Left cardiac atrium (tissue), 4 donors: ENCODE data around the gene MEIOB. TPM values are rescaled to one million over a fixed set of nuclear protein-coding genes. Genes with fewer than 3 reads are reported as not detected.

ENCODE experiments used
- ATAC-seq, 2 donors: fragments of 200-7000 bp; cut with Tn5 transposase; one replicate each; pipeline ENCODE4 v1.9.1; 2020; ENCODE audit warnings: mild to moderate bottlenecking in 2 of 2, moderate library complexity in 2 of 2
- DNase-seq: peaks from one replicate; pipeline ENCODE4 v3.0.0-alpha.2; 2020
- intact Hi-C, 2 donors: fragments of 100-400 bp; cut with DNase I; formaldehyde crosslinking; loops; one replicate each; pipeline versions ENCODE4 v1.14.1 to v1.15.1; 2022 to 2023
- total RNA-seq, 2 donors: library from RNA; stranded (reverse); fragmentation: NEBNext Ultra II Directional; extraction: Animal tissue kit (Norgen Biotek cat#: 25700); gene quantifications; one replicate each; pipeline ENCODE4 v1.2.1, GENCODE V29; 2021
- donor health status: DM: no; HTN: yes; CAD: no.
- donor health status: DM: no; HTN: yes; CAD: no; lungs with severe emphysema.
- donor health status: DM: yes; HTN: yes; CAD: no.
- donor health status: Dilated cardiomyopathy.

MEIOB gene
- total RNA-seq, 2 donors from 2014 or later, result 0.18 to 0.21 TPM

DNA sequence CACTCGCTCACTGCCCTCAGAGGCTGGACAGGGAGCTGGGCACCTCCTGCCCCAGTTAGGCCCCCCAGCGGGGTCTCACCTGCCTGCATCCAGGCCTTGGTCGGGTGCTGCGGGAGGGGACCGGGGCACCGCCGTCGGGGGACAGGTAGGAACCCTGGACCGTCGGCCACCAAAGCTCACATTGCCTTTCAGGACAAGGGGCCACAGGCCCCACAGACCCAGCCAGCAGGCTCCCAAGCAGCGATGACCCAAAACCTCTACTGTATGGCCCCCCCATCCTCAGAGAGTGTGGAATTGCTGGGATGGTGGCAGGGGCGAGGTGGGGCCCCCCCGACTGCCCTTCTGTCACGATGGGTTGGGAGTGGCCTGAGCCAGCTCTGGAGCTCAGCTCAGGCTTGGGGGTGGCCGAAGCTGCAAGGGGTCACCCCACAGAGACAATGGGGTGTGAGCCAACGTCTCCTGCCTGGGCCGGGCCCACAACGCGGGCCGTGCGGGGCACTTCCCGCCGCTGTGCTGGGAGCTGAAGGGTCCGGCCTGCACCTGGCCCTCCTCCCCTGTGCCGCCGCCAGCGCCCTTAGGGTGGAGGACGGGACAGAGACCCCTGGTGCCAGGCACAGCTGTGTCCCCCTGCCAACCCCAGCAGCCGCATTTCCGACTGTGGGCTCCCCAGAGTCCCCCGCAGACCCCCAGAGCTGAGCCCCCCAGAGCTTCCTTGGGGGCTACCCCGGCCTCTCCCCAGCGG, 79.0 kb downstream of the MEIOB start:
- intact Hi-C loops, result no loop called here
- no peak for ATAC-seq
- DNase-seq, result peak; percentile 14

GRCh38 chr16:1791943-1792812, 79.8 kb downstream of the MEIOB start:
- DNase-seq (peak; percentile 20), ATAC-seq (no peak)
- intact Hi-C loops, result no loop called here

GRCh38 chr16:1791256-1791942, 80.6 kb downstream of the MEIOB start:
- intact Hi-C loops, result no loop called here
- peak; percentile 20 for DNase-seq
- ATAC-seq, result no peak

GRCh38 chr16:1790611-1791255, 81.2 kb downstream of the MEIOB start:
- intact Hi-C loops, result no loop called here
- ATAC-seq, result no peak
- peak; percentile 23 for DNase-seq

GRCh38 chr16:1790261-1790610, 81.7 kb downstream of the MEIOB start:
- intact Hi-C loops, result no loop called here
- DNase-seq (no peak), ATAC-seq (no peak)

DNA sequence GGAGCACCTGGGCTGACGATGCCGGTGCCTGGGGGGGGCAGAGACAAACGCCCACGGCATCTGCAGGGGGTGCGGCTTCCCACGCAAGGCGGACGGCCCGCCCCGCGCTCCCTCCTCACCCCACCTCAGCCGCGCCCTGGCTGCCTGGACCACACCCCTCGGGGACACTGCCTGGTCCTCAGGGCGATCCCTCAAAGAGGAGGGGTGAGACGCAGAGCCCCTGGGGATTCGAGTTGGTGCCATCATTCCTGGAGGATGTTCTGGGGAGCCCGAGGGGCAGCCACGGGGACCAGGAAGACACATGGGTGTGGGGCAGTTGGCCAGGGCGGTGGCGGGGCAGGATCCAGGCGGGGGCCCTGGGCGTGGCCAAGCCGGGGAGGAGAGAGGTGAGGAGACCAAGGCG, 82.3 kb downstream of the MEIOB start:
- DNase-seq (peak; percentile 22), ATAC-seq (no peak)
- intact Hi-C loops, result no loop called here

DNA sequence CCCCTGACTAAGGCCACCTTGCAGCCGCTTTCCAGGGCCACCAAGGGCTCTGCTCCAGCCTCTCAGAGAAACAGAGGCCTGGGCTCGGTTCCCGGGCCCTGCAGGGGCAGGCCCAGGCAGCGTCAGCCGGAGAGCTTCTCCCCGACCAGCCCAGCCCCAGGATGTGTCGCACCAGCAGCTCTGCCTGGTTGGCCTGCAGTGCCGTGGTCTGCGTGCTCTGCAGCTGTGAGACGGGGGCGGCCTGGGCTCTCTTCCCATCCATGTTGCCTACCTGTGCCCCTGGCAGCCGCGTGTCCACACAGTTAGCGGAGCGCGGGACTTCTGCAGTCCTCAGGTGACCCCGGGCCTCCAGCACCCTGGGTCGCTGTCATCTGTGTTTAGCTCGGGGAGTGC, 83.3 kb downstream of the MEIOB start:
- intact Hi-C loops, result no loop called here
- no peak for ATAC-seq
- peak; percentile 13 for DNase-seq

DNA sequence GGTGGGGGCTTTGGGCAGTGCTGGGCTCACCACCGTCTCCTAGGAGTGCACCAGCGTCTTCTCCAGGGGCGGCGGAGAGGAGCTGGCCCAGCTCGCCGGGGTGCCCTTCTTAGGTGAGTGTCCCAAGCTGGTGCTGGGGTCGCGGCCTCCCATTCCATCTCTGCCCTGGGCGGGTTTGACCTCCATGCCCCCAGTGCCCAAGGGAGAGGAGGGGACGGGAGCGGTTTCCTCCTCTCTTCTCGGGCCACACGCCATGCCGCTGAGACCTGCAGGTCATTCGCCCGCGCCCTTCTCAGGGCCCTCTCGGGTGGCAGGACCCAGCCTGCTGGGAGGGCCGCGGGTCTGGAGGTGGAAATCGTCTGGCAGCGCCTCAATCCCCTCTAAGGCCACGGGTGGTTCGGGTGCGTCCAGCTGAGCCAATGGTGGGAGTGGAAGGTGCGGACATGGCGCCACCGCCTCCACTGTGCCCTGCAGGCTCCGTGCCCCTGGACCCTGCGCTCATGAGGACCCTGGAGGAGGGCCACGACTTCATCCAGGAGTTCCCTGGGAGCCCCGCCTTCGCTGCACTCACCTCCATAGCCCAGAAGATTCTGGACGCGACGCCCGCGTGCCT, 83.8 kb downstream of the MEIOB start:
- intact Hi-C loops, result no loop called here
- peak; percentile 19 for DNase-seq
- no peak for ATAC-seq

DNA sequence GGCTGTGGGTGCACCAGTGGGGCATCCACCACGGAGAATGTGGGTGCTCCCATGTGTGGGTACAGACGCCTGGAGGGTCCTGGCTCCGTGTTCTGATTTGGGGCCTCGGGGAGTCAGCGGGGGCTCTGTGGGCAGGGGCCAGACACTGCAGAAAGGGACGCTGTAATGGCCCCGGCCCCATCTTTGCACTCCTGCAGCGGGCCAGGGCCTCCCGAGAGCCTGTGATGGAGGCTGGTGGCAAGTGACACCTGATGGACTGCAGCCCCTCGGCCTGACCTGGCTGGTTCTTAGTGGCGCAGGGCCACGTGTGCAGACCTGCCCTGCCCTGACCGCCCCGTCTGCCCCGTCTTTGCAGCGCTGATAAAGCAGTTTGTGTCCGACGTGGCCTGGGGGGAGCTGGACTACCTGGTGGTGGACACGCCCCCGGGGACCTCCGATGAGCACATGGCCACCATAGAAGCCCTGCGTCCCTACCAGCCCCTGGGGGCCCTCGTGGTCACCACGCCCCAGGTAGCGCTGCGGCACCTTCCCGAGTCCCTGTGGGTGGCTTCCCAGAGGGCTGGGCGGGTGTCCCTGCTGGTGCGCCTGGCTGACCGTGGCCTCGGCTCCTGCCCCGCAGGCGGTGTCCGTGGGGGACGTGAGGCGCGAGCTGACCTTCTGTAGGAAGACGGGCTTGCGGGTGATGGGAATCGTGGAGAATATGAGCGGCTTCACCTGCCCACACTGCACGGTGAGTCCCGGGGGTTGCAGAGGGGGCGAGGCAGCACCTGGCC, 84.5 kb downstream of the MEIOB start:
- intact Hi-C loops, result no loop called here
- no peak for ATAC-seq
- peak; percentile 14 for DNase-seq

- ATAC-seq, result no peak
- intact Hi-C loops, result no loop called here
- peak; percentile 10 for DNase-seq
These were observed 85.0 kb downstream of the MEIOB start for GRCh38 chr16:1787056-1787321.

DNA sequence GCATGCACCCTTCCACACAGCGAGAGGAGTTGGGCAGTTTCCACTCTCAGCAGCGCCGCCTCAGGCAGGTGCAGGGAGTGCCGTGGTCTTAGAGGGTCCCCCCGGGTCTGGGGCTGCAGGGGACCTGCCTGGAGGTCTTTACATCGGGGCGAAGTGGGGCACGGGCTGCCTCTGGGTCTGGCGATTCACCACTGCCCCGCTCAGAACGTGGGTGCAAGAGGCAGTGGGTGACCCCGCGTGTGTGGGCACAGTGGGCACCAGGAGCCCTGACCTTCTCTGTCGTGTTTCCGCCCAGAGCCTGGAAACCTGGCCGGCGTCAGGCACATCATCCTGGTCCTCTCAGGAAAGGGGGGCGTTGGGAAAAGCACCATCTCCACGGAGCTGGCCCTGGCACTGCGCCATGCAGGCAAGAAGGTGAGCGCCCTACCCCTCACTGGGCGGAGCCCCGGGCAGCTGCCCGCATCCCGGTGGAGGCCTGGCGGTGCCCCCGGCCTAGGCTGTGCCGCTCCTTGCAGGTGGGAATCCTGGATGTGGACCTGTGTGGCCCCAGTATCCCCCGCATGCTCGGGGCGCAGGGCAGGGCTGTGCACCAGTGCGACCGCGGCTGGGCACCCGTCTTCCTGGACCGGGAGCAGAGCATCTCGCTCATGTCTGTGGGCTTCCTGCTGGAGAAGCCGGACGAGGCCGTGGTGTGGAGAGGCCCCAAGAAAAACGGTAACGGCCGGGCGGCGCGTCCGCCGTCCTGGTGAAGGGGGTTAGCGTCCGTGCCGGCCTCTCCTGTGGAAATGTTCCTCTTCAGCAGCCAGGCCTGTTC, 85.5 kb downstream of the MEIOB start:
- DNase-seq (peak; percentile 22), ATAC-seq (no peak)
- intact Hi-C loops, result no loop called here

DNA sequence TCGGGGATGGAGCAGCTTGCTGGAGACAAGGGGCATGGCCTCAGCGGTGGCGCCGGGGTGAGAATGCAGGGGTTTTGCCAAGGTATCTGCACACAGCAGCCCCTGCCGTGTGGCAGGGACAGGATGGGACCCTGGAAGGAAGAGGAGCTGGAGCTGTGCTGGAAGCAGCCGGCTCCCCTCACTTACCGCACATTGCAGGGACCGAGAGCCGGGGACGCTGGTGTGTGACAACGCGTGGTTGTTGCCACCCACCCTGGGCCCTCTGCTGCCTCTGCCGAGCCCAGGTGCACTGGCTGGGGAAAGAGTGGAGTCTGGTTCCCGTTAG, 86.2 kb downstream of the MEIOB start:
- intact Hi-C loops, result no loop called here
- ATAC-seq (no peak), DNase-seq (peak; percentile 7)

DNA sequence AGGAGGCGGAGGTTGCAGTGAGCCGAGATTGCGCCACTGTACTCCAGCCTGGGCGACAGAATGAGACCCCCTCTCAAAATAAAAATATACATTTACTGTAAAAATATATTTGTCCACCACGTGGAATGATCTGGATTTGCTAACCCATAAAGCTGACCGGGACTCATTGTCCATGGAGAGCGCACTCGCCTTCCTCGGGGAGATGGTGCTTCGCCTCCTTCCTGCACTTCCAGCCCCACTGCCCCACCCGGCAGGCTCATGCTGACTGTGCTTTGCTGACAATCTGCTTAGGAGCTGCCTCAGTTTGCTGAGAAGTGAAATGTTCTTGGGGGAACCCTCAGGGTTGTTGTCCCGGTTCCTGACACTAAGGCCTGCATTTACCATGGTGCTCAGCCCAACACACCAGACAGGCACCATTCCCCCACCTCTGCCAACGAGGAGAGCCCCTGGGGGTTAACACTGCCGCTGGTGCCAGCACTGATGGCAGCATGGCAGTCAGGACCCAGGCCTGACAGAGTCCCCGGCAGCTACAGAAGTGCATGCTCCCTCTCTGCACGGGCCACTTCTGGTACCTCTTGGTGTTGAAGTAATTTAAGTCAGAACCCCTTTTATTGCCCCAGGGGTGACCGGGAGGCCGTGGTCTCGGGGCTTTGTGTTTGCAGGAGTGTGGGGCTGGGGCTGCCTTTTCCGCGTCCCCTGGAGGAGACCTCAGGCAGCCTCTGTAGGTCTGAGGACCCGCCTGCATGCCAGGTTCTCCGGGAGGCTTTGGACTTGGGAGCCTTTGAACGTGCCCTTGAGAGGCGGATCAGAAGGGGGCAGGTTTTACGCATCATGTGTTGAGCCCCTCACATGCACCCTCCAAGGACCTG, 86.8 kb downstream of the MEIOB start:
- intact Hi-C loops, result no loop called here
- peak; percentile 13 for DNase-seq
- ATAC-seq, result no peak
